PFSK-1 (cell line): ENCODE results near the gene HS6ST3.

Experiments used
- FOXP2 ChIP-seq: optimal IDR thresholded peaks from 2 replicates; pipeline ENCODE3; 2011; ENCODE audit warnings: borderline replicate concordance, control low read depth, inconsistent platforms; ENCODE audit not compliant: insufficient read depth; ENCODE audit errors: extremely low read length, extremely low read depth
- POLR2AphosphoS5 ChIP-seq: IDR thresholded peaks from 2 replicates; pipeline ENCODE4 v1.6.1; 2012; ENCODE audit warnings: low read depth, mild to moderate bottlenecking, control low read depth, low read length, moderate library complexity
- SIN3A ChIP-seq: IDR thresholded peaks from 2 replicates; pipeline ENCODE4 v1.6.1; 2012; ENCODE audit warnings: mild to moderate bottlenecking, low read length, moderate library complexity, borderline replicate concordance; ENCODE audit not compliant: insufficient read depth
- TAF1 ChIP-seq: IDR thresholded peaks from 2 replicates; pipeline ENCODE4 v1.6.1; 2012; ENCODE audit warnings: low read length, control low read depth, borderline replicate concordance; ENCODE audit not compliant: insufficient read depth
- TF ChIP-seq, protein P1 (sequence below), 2 experiments: IDR thresholded peaks; 2 replicates each; pipeline versions ENCODE4 v1.6.1 to v1.8.0; 2011 to 2012; ENCODE audit warnings: low read depth in 2 of 2, low read length in 2 of 2, control low read depth in 1 of 2, inconsistent platforms in 1 of 2, mild to moderate bottlenecking in 1 of 2, moderate library complexity in 1 of 2; ENCODE audit not compliant: insufficient read depth in 1 of 2

The HS6ST3 gene

DNA sequence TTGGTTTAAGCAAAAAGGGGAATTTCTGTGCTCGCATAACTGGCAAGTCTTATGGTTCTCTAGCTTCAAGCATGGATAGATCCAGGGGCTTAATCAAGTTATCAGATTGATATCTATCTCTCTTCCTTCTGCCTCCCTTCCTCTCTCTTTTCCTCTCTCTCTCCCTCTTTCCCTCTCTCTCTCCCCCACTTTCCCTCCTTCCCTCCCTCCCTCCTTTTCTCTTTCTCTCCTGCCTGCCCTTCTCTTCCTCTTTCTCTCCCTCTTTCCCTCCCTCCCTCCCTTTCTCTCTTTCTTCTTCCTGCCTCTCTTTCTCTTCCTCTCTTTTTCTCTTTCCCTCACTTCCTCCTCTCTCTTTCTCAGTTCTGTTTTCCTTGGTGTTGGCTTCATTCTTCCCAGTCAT is 195.8 kb downstream of the HS6ST3 start:
- TF ChIP-seq SIN3A = no peak
- TF ChIP-seq TAF1 = no peak
- no peak for TF ChIP-seq FOXP2
- TF ChIP-seq POLR2AphosphoS5 = no peak
- TF ChIP-seq, protein P1, sequence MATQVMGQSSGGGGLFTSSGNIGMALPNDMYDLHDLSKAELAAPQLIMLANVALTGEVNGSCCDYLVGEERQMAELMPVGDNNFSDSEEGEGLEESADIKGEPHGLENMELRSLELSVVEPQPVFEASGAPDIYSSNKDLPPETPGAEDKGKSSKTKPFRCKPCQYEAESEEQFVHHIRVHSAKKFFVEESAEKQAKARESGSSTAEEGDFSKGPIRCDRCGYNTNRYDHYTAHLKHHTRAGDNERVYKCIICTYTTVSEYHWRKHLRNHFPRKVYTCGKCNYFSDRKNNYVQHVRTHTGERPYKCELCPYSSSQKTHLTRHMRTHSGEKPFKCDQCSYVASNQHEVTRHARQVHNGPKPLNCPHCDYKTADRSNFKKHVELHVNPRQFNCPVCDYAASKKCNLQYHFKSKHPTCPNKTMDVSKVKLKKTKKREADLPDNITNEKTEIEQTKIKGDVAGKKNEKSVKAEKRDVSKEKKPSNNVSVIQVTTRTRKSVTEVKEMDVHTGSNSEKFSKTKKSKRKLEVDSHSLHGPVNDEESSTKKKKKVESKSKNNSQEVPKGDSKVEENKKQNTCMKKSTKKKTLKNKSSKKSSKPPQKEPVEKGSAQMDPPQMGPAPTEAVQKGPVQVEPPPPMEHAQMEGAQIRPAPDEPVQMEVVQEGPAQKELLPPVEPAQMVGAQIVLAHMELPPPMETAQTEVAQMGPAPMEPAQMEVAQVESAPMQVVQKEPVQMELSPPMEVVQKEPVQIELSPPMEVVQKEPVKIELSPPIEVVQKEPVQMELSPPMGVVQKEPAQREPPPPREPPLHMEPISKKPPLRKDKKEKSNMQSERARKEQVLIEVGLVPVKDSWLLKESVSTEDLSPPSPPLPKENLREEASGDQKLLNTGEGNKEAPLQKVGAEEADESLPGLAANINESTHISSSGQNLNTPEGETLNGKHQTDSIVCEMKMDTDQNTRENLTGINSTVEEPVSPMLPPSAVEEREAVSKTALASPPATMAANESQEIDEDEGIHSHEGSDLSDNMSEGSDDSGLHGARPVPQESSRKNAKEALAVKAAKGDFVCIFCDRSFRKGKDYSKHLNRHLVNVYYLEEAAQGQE (IDR thresholded peaks at IDR 0.05; ENCODE audit: insufficient read depth in 1 of 2, low read depth in 2 of 2, low read length in 2 of 2) = no peak

GRCh38 chr13:96294930-96295881 is 205.3 kb downstream of the HS6ST3 start:
- TF ChIP-seq, protein P1 (IDR thresholded peaks at IDR 0.05; ENCODE audit: insufficient read depth in 1 of 2, low read depth in 2 of 2, low read length in 2 of 2) = no peak
- TF ChIP-seq POLR2AphosphoS5 = no peak
- no peak for TF ChIP-seq SIN3A
- TF ChIP-seq FOXP2 = no peak
- TF ChIP-seq TAF1 = no peak

DNA sequence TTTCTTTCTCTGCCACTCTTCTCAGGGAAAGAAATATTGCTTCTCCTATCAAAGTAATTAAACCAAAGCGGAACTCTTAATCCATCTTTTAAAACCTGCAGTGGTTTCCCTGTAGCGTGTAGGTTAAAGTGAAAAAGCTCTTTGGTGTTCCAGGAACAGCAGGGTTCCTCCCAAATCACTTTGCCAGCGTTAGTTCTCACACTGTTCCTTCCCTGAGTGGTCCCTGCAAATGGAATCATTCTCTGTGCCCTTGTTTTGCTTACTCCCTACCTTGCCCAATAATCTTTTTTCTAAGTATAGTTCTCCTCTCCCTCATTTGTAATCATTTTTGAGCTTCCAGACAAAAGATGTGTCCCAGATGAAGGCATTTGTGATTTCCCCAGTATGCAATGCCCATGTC is 207.5 kb downstream of the HS6ST3 start:
- TF ChIP-seq POLR2AphosphoS5 = no peak
- TF ChIP-seq, protein P1 (IDR thresholded peaks at IDR 0.05; ENCODE audit: insufficient read depth in 1 of 2, low read depth in 2 of 2, low read length in 2 of 2) = no peak
- no peak for TF ChIP-seq TAF1
- no peak for TF ChIP-seq FOXP2
- TF ChIP-seq SIN3A = no peak

GRCh38 chr13:96299235-96299634 is 209.3 kb downstream of the HS6ST3 start:
- TF ChIP-seq SIN3A (no peak), FOXP2 (no peak), TAF1 (no peak), POLR2AphosphoS5 (no peak)
- TF ChIP-seq, protein P1 (IDR thresholded peaks at IDR 0.05; ENCODE audit: insufficient read depth in 1 of 2, low read depth in 2 of 2, low read length in 2 of 2) = no peak
